Kidney (tissue), 14 donors: Measurements from ENCODE around the gene VMO1. TPM values are rescaled to one million over a fixed set of nuclear protein-coding genes. Genes with fewer than 3 reads are reported as not detected.
A peak's percentile ranks its signal among the peaks of the same experiment; 100 is the strongest.

Experiments
- DNase-seq, 5 donors: peaks; one replicate each; pipeline ENCODE4 v3.0.0-alpha.2; 2013 to 2020
- FAIRE-seq: peaks from 2 replicates; lab custom pipeline; 2012; peaks lifted over from hg19 to GRCh38; lab: Jason Lieb, UNC
- H3K27ac ChIP-seq, 2 donors: one replicate each; pipeline ENCODE4 v1.7.0; 2013; ENCODE audit warnings: low read depth in 2 of 2, low read length in 2 of 2, inconsistent platforms in 1 of 2
- H3K27me3 ChIP-seq: one replicate; pipeline ENCODE4 v1.7.1; 2013; ENCODE audit warnings: low read length, inconsistent platforms; ENCODE audit not compliant: control insufficient read depth, insufficient read depth
- H3K36me3 ChIP-seq, 3 donors: one replicate each; pipeline versions ENCODE4 v1.7.0 to v1.7.1; 2013; ENCODE audit warnings: low read length in 3 of 3, control low read depth in 1 of 3, inconsistent platforms in 1 of 3; ENCODE audit not compliant: insufficient read depth in 3 of 3, control insufficient read depth in 2 of 3
- H3K4me1 ChIP-seq, 3 donors: one replicate each; pipeline versions ENCODE4 v1.7.0 to v1.7.1; 2013; ENCODE audit warnings: low read length in 3 of 3, inconsistent platforms in 1 of 3, low read depth in 1 of 3; ENCODE audit not compliant: control insufficient read depth in 2 of 3, insufficient read depth in 2 of 3
- H3K4me3 ChIP-seq, 3 donors: one replicate each; pipeline versions ENCODE4 v1.7.0 to v1.8.1; 2013; ENCODE audit warnings: low read length in 3 of 3, control low read depth in 1 of 3, inconsistent platforms in 1 of 3
- H3K9ac ChIP-seq, 3 donors: one replicate each; pipeline versions ENCODE4 v1.7.0 to v1.7.1; 2013; ENCODE audit warnings: low read length in 3 of 3, control low read depth in 1 of 3, inconsistent platforms in 1 of 3
- H3K9me3 ChIP-seq, 3 donors: one replicate each; pipeline versions ENCODE4 v1.7.0 to v1.7.1; 2013; ENCODE audit warnings: low read length in 3 of 3, control low read depth in 1 of 3, inconsistent platforms in 1 of 3; ENCODE audit not compliant: control insufficient read depth in 2 of 3, insufficient read depth in 1 of 3
- intact Hi-C: fragments of 100-400 bp; cut with DNase I; formaldehyde crosslinking; loops from one replicate; pipeline ENCODE4 v1.11.1; 2022
- polyA plus RNA-seq: library from polyadenylated mRNA; stranded (reverse); fragments of 350-450 nt; fragmentation: Illumina TruSeq; extraction: RNeasy Lipid Tissue Mini Kit (QIAGEN cat#74804); gene quantifications from one replicate; pipeline ENCODE4 v1.2.3, GENCODE V29; 2014; ENCODE audit warnings: low read depth, low replicate concordance; ENCODE audit not compliant: insufficient read depth
- total RNA-seq: library from RNA; stranded (reverse); fragmentation: NEBNext Ultra II Directional; extraction: Animal tissue kit (Norgen Biotek cat#: 25700); gene quantifications from one replicate; pipeline ENCODE4 v1.2.1, GENCODE V29; 2021
- TF ChIP-seq, protein P1 (sequence below): IDR thresholded peaks from 3 replicates; pipeline ENCODE4 v1.5.1; 2012; ENCODE audit warnings: mild to moderate bottlenecking, moderate library complexity, borderline replicate concordance; ENCODE audit not compliant: insufficient read depth; ENCODE audit errors: extremely low read depth
- donor health status: control.
- donor health status: control.
- donor health status: control.
- donor health status: control.
- donor health status: control.
- donor health status: DM: yes; HTN: yes; CAD: no.
- donor health status: Normal renal cell carcinoma (clear cell type).

VMO1 gene
- total and polyA plus RNA-seq, 2 donors from 2014 or later = 2.5 to 3.0 TPM

DNA sequence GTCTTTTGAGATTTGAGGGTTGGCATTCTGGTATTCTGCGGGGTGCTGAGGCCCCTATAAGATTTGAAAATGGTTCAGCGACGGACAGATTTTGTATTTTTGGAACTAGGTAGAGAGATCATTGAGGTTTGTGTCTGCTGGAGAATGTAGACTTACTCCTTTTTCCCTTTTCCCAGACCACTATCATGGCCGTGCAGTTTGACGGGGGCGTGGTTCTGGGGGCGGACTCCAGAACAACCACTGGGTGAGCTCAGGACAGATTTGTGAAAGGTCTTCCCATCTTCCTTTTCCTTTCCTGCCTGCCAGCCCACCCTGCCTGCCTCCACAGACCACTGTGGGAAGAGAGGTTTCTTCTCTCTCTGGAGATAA lies 10.4 kb upstream of the VMO1 start:
- no peak for FAIRE-seq
- intact Hi-C loops = no loop called here

DNA sequence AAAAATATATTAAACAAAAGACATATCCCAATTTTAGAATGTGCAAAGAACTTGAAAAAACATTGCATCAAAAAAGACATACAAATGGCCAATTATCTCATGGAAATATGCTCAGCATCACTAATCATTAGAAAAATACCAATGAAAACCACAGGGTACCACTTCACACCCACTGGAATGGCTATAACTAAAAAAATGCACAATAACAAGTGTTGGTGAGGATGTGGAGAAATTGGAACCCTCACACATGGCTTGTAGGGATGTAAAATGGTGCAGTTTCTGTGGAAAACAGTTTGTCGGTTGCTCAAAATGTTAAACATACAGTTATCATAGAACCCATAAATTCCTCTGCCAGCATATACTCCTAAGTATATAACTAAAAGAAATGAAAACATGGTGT lies 9.0 kb upstream of the VMO1 start:
- Histone ChIP-seq H3K4me3 (peak overlapping the region in 1 of 3 donors; percentile 100), H3K4me1 (peaks cover 0 to 12% (median 4%) of the 10 kb centered on the region in 3 donors), H3K27ac (no peak overlapping the region), H3K36me3 (peaks cover 5 to 20% (median 13%) of the 10 kb centered on the region in 3 donors), H3K9me3 (no peaks in the 10 kb centered on the region), H3K27me3 (no peaks in the 10 kb centered on the region), H3K9ac (no peak overlapping the region)
- TF ChIP-seq, protein P1, sequence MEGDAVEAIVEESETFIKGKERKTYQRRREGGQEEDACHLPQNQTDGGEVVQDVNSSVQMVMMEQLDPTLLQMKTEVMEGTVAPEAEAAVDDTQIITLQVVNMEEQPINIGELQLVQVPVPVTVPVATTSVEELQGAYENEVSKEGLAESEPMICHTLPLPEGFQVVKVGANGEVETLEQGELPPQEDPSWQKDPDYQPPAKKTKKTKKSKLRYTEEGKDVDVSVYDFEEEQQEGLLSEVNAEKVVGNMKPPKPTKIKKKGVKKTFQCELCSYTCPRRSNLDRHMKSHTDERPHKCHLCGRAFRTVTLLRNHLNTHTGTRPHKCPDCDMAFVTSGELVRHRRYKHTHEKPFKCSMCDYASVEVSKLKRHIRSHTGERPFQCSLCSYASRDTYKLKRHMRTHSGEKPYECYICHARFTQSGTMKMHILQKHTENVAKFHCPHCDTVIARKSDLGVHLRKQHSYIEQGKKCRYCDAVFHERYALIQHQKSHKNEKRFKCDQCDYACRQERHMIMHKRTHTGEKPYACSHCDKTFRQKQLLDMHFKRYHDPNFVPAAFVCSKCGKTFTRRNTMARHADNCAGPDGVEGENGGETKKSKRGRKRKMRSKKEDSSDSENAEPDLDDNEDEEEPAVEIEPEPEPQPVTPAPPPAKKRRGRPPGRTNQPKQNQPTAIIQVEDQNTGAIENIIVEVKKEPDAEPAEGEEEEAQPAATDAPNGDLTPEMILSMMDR = no peak
- no peak for FAIRE-seq
- DNase-seq = no peak
- intact Hi-C loops = no loop called here

More for the DNA sequence above, 10.4 kb upstream of the VMO1 start:
- Histone ChIP-seq H3K27ac (peak overlapping the region; percentile 52 to 71), H3K4me3 (peak overlapping the region; percentile 95 to 100 (median 96)), H3K27me3 (no peaks in the 10 kb centered on the region), H3K4me1 (peaks cover 0 to 7% (median 0%) of the 10 kb centered on the region in 3 donors), H3K9me3 (no peaks in the 10 kb centered on the region), H3K36me3 (peaks cover 5 to 20% (median 13%) of the 10 kb centered on the region in 3 donors), H3K9ac (peak overlapping the region; percentile 76 to 96 (median 81))
- peak in 1 of 5 donors; percentile 60 for DNase-seq
- TF ChIP-seq, protein P1 = no peak

DNA sequence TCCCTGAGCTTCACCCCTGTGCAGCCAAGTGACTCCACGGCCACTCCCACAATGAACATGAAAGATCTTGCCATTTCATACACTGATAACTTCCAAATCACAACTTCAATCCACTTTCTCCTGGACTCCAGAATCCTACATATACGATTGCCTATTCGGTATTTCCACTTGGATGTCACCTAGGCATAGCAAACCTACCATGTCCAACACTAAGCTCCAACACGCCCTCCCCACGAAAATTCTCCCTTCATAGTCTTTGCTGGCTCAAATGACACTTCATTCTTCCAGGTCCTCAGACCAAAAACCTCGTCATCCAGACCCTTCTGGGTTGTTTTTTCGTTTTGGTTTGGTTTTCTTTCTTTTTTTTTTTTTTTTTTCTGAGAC lies 4.5 kb upstream of the VMO1 start:
- H3K27ac ChIP-seq = peak overlapping the region; percentile 92 to 93
- peak overlapping the region; percentile 64 to 82 (median 80) for H3K9ac ChIP-seq

More for the DNA sequence above, 4.5 kb upstream of the VMO1 start:
- DNase-seq (no peak), FAIRE-seq (no peak)
- Histone ChIP-seq H3K4me3 (peak overlapping the region; percentile 83 to 92 (median 86)), H3K9me3 (no peaks in the 10 kb centered on the region), H3K4me1 (peaks cover 0 to 20% (median 12%) of the 10 kb centered on the region in 3 donors), H3K27me3 (peaks cover 5% of the 10 kb centered on the region), H3K36me3 (no peaks in the 10 kb centered on the region)
- intact Hi-C loops = no loop called here
- TF ChIP-seq, protein P1 = no peak
